Psoas muscle (tissue), 8 donors: ENCODE results near the gene RBM48. TPM values are rescaled to one million over a fixed set of nuclear protein-coding genes. Genes with fewer than 3 reads are reported as not detected.

Experiments used
- ATAC-seq, 4 donors: fragments of 200-7000 bp; cut with Tn5 transposase; one replicate each; pipeline ENCODE4 v1.9.1; 2020; ENCODE audit warnings: moderate library complexity in 3 of 4, mild to moderate bottlenecking in 2 of 4
- DNase-seq, 2 donors: peaks; one replicate each; pipeline ENCODE4 v3.0.0-alpha.2; 2020
- H3K27ac ChIP-seq: fragments of 200-600 bp; one replicate; pipeline ENCODE4 v1.8.0; 2022
- H3K27me3 ChIP-seq, 3 donors: fragments of 200-600 bp in 1 of 3; one replicate each; pipeline versions ENCODE4 v1.6.1 to v1.8.0; 2013 to 2022; ENCODE audit warnings: low read length in 2 of 3, mild to moderate bottlenecking in 2 of 3, moderate library complexity in 1 of 3; ENCODE audit not compliant: insufficient read depth in 3 of 3
- H3K36me3 ChIP-seq, 2 donors: fragments of 200-600 bp in 1 of 2; one replicate each; pipeline versions ENCODE4 v1.6.1 to v1.8.0; 2013 to 2022; ENCODE audit warnings: low read depth in 1 of 2, mild to moderate bottlenecking in 1 of 2, moderate library complexity in 1 of 2; ENCODE audit not compliant: insufficient read depth in 1 of 2
- H3K4me1 ChIP-seq: fragments of 200-600 bp; one replicate; pipeline ENCODE4 v1.8.0; 2022
- H3K4me3 ChIP-seq: fragments of 200-600 bp; one replicate; pipeline ENCODE4 v1.8.0; 2022; ENCODE audit warnings: mild to moderate bottlenecking
- H3K9me3 ChIP-seq: fragments of 200-600 bp; one replicate; pipeline ENCODE4 v1.8.0; 2022
- WGBS, 3 donors: extraction: QIAGEN DNeasy Blood & Tissue Kit; methylation state at CpG; one replicate each; pipeline versions ENCODE4 v1.1.6 to v1.1.7; 2013; 5-methylcytosine and 5-hydroxymethylcytosine counted together
- intact Hi-C, 2 donors: fragments of 100-400 bp; cut with DNase I; formaldehyde crosslinking; loops; one replicate each; pipeline versions ENCODE4 v1.11.0 to v1.14.2; 2022
- polyA plus RNA-seq, 3 donors: library from polyadenylated mRNA; stranded (reverse); fragments of 200-250 nt; gene quantifications; one replicate each; pipeline ENCODE4 v1.2.3, GENCODE V29; 2013
- total RNA-seq, 4 donors: library from RNA; stranded (reverse); fragmentation: NEBNext Ultra II Directional in 2 of 4; extraction: Animal tissue kit (Norgen Biotek cat#: 25700) in 2 of 4; gene quantifications; one replicate each; pipeline versions ENCODE4 v1.2.1 to v1.2.4, GENCODE V29; 2021 to 2023
- TF ChIP-seq, protein P1 (sequence below): fragments of 200-600 bp; IDR thresholded peaks from one replicate; pipeline ENCODE4 v1.8.0; 2022; ENCODE audit warnings: antibody characterized with exemption
- donor health status: healthy with polysubstance abuse.
- donor health status: DM: no; HTN: no; CAD: no; lungs with moderate emphysema.
- donor health status: Bipolar disorder and iron deficiency.
- donor health status: healthy.
- donor health status: DM: yes; HTN: yes; CAD: no.
- donor health status: DM: no; HTN: no; CAD: no.
- donor health status: DM: no; HTN: no; CAD: no.
- donor health status: DM: yes; HTN: yes; CAD: no.

The RBM48 gene
- total and polyA plus RNA-seq, 7 donors: 7.7 to 28.0 (median 12.3) TPM

DNA sequence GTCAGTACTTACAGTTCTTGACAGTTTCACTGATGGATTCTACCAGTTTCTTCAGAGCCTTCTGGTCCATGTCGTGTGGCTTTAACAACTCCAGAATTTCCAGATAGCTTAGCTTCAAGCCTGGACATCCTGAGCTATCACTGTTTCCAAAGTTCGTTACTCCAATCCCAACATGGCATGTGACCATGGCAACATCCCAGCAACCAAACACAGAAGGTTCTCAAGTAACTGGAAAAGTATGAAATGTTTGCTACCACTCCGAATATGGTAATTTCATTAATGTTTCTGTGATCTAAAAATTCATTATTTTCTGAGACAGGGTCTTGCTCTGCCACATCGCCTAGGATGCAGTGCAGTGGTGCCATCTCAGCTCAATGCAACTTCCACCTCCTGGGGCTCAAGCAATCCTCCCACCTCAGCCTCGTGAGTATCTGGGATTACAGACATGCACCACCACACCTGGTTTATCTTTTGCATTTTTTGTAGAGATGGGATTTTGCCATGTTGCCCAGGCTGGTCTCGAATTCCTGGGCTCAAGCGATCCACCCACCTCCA is 29.3 kb downstream of the RBM48 start:
- TF ChIP-seq, protein P1, sequence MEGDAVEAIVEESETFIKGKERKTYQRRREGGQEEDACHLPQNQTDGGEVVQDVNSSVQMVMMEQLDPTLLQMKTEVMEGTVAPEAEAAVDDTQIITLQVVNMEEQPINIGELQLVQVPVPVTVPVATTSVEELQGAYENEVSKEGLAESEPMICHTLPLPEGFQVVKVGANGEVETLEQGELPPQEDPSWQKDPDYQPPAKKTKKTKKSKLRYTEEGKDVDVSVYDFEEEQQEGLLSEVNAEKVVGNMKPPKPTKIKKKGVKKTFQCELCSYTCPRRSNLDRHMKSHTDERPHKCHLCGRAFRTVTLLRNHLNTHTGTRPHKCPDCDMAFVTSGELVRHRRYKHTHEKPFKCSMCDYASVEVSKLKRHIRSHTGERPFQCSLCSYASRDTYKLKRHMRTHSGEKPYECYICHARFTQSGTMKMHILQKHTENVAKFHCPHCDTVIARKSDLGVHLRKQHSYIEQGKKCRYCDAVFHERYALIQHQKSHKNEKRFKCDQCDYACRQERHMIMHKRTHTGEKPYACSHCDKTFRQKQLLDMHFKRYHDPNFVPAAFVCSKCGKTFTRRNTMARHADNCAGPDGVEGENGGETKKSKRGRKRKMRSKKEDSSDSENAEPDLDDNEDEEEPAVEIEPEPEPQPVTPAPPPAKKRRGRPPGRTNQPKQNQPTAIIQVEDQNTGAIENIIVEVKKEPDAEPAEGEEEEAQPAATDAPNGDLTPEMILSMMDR: no peak
- Histone ChIP-seq H3K9me3 (no peaks in the 10 kb centered on the region), H3K27ac (no peak overlapping the region), H3K4me1 (no peaks in the 10 kb centered on the region), H3K4me3 (no peak overlapping the region), H3K36me3 (peaks cover 0 to 49% of the 10 kb centered on the region in 2 donors), H3K27me3 (no peaks in the 10 kb centered on the region)
- ATAC-seq: no peak
- intact Hi-C loops: no loop called here
- 78 to 86% (median 82%) methylated on average over 7 of the region's 7 CpGs for WGBS, 3 donors
- no peak for DNase-seq

DNA sequence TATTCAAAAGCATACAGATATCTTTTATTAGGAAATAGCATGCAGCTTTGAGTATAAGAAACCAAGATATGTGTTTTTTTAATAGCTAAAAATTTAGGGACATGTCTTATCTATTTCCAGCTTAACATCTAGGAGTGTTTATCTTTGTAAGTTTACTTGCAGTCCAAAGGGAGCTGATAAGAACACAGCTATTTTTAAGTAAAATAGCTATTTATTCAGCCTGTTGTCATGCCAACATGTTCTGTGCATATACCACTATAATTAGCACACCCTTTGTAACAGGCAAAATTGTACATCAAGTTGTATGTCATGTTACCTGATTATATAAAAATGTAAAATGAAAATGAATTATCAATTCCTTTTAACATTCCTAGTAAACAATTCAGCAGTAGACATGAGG is 32.0 kb downstream of the RBM48 start:
- Histone ChIP-seq H3K4me3 (no peak overlapping the region), H3K27me3 (no peaks in the 10 kb centered on the region), H3K9me3 (no peaks in the 10 kb centered on the region), H3K27ac (no peak overlapping the region), H3K4me1 (no peaks in the 10 kb centered on the region), H3K36me3 (peaks cover 3 to 76% of the 10 kb centered on the region in 2 donors)
- intact Hi-C loops: no loop called here
- TF ChIP-seq, protein P1: no peak
- ATAC-seq: no peak
- no peak for DNase-seq

DNA sequence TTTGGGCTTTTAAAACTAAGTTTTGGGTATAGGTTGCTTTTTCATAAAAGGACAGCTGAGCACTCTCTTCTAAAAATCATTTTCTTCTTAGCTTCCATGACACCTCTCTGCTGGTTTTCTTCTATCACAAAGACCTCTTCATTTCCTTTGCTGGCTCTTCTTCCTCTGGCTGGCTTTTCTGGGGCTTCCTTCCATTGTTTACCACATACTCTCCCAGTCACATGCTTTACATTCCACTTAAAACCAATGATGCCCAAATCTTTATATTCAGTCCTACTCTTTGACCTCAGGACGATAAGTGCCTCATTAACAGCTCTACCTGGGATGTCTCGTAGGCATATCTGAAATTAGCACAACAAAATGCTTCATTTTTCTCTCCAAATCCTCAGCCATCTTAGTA is 34.8 kb downstream of the RBM48 start:
- H3K4me3 ChIP-seq: no peak overlapping the region
- TF ChIP-seq, protein P1: no peak
- peaks cover 3 to 91% of the 10 kb centered on the region in 2 donors for H3K36me3 ChIP-seq
- intact Hi-C loops: no loop called here
- no peaks in the 10 kb centered on the region for H3K4me1 ChIP-seq
- H3K27me3 ChIP-seq: no peaks in the 10 kb centered on the region
- DNase-seq (no peak), ATAC-seq (no peak)
- H3K9me3 ChIP-seq: no peaks in the 10 kb centered on the region
- 87 to 94% (median 92%) methylated on average over 2 of the region's 2 CpGs for WGBS, 3 donors
- H3K27ac ChIP-seq: no peak overlapping the region

DNA sequence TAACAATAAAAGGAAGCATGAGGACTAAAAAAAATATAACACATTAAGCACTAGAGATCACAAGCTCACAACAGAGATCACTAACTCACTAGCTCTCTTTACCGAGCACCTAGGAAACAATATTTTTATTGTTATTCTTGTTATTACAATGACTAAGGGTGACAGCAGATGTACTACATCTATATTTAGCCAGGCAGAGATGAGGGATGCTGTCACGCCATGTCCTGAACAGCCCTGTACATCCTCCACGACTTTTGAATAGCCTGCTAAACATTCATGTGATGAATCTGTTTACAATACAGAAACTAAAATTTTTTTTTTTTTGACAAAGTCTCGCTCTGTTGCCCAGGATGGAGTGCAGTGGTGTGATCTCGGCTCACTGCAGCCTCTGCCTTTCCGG is 38.9 kb downstream of the RBM48 start:
- no peaks in the 10 kb centered on the region for H3K27me3 ChIP-seq
- H3K4me1 ChIP-seq: no peaks in the 10 kb centered on the region
- H3K4me3 ChIP-seq: no peak overlapping the region
- H3K36me3 ChIP-seq: peaks cover 3 to 99% of the 10 kb centered on the region in 2 donors
- TF ChIP-seq, protein P1: no peak
- DNase-seq: no peak
- intact Hi-C loops: no loop called here
- 88 to 93% (median 91%) methylated on average over 6 of the region's 6 CpGs for WGBS, 3 donors
- no peaks in the 10 kb centered on the region for H3K9me3 ChIP-seq
- no peak for ATAC-seq
- H3K27ac ChIP-seq: no peak overlapping the region

DNA sequence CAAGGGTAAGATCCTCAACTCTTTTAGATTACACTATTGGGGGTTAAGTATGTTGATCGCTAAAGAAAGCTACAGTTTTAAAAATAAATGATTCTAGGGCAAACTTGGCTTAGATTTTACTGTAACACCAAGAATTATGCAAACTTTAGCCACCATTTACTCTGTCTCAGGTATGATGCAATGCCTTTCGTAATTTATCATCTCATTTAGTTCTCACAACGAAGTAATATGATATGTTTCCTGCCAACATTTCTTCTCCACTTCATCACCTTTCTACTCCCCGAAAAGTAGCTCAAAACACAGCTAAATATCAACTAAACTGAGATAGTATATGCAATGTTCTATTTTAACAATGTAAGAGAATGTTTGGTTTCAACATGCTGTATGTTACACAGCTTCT is 40.5 kb downstream of the RBM48 start:
- intact Hi-C loops: no loop called here
- Histone ChIP-seq H3K4me3 (no peak overlapping the region), H3K4me1 (no peaks in the 10 kb centered on the region), H3K27ac (no peak overlapping the region), H3K36me3 (peaks cover 2 to 99% of the 10 kb centered on the region in 2 donors), H3K27me3 (no peaks in the 10 kb centered on the region), H3K9me3 (no peaks in the 10 kb centered on the region)
- 86 to 96% (median 89%) methylated on average over 4 of the region's 4 CpGs for WGBS, 3 donors
- TF ChIP-seq, protein P1: no peak
- ATAC-seq: no peak
- no peak for DNase-seq
